Activated CD8-positive, alpha-beta T cell treated with anti-CD3 and anti-CD28 coated beads for 36 hours (primary cell): Measurements from ENCODE around the gene GGA3. TPM values are rescaled to one million over a fixed set of nuclear protein-coding genes. Genes with fewer than 3 reads are reported as not detected.

Experiments
- ATAC-seq: fragments of 200-7000 bp; cut with Tn5 transposase; one replicate; pipeline ENCODE4 v1.10.0; 2021; ENCODE audit warnings: mild to moderate bottlenecking, moderate library complexity
- CTCF ChIA-PET: fragments of 350-600 bp; sonication (Branson Sonifier 250); formaldehyde crosslinking; loops from one replicate; lab custom pipeline; 2021; ENCODE audit warnings: antibody characterized with exemption; lab: Charles Lee
- POLR2A ChIA-PET: fragments of 350-600 bp; sonication (Branson Sonifier 250); formaldehyde crosslinking; loops from one replicate; lab custom pipeline; 2021; ENCODE audit warnings: antibody characterized with exemption; lab: Charles Lee
- DNase-seq: peaks from one replicate; pipeline ENCODE4 v3.0.0-alpha.2; 2020
- H3K27ac Mint-ChIP-seq: one replicate; pipeline ENCODE4 v1.8.0; 2021; ENCODE audit warnings: mild to moderate bottlenecking, mixed read lengths
- H3K27me3 Mint-ChIP-seq: one replicate; pipeline ENCODE4 v1.8.0; 2021; ENCODE audit warnings: mixed read lengths
- H3K36me3 Mint-ChIP-seq: one replicate; pipeline ENCODE4 v1.8.0; 2021; ENCODE audit warnings: low read depth, mixed read lengths
- H3K4me1 Mint-ChIP-seq: one replicate; pipeline ENCODE4 v1.8.0; 2021; ENCODE audit warnings: low read depth, mixed read lengths
- H3K4me3 Mint-ChIP-seq: one replicate; pipeline ENCODE4 v1.8.0; 2021; ENCODE audit warnings: mild to moderate bottlenecking, moderate library complexity, mixed read lengths
- H3K9me3 Mint-ChIP-seq: one replicate; pipeline ENCODE4 v1.8.0; 2021; ENCODE audit warnings: mixed read lengths
- CTCF ChIP-seq: fragments of 200-600 bp; IDR thresholded peaks from one replicate; pipeline ENCODE4 v1.8.0; 2022; ENCODE audit warnings: antibody characterized with exemption, mild to moderate bottlenecking
- intact Hi-C: fragments of 100-400 bp; cut with micrococcal nuclease; formaldehyde crosslinking; loops from one replicate; pipeline ENCODE4 v1.10.0; 2022
- total RNA-seq, 2 experiments: library from RNA; stranded (reverse); gene quantifications; one replicate each; pipeline ENCODE4 v1.2.3, GENCODE V29; 2021

The GGA3 gene
- total RNA-seq, 2 experiments from 2014 or later, result 65.5 to 65.8 TPM

- Mint-ChIP-seq H3K4me3 (no peak overlapping the region), H3K36me3 (peaks cover 36% of the 10 kb centered on the region)
These were observed 30.3 kb downstream of the GGA3 start for GRCh38 chr17:75231071-75231470.

DNA sequence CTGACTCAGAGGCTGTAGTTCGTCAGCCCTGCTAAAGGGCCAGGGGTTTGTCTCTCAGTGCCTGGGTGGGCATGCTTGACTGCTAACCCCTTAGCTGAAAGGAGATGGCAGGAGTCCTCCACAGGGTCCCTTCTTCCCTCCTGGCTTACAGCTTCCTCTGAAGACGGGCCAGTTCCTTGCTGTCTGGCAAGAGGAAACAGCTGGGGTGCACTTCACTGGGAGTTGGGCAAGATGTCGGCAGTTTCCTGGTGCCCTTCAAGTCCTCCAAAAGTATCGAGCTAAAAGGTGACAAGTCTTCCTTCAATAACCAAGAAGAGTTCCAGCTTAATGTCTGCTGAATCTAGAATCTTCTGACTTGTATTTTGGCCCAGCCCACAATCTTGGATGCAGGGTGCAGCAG lies 32.6 kb downstream of the GGA3 start:
- Mint-ChIP-seq H3K27me3 (no peaks in the 10 kb centered on the region), H3K9me3 (no peaks in the 10 kb centered on the region), H3K4me1 (no peaks in the 10 kb centered on the region), H3K27ac (no peak overlapping the region), H3K36me3 (peaks cover 30% of the 10 kb centered on the region), H3K4me3 (no peak overlapping the region)
- DNase-seq (no peak), ATAC-seq (no peak)
- no peak for TF ChIP-seq CTCF
- ChIA-PET POLR2A (interaction anchor here (0.9 to 1.6 kb wide), 6 partner anchors 8 to 42 kb away, joined by 3 to 9 read pairs (median 5); partner anchors contain the start of gene MIF4GD), CTCF (interaction anchor here (1.1 to 4.8 kb wide), 7 partner anchors 8 to 184 kb away, joined by 3 to 54 read pairs (median 5); no protein-coding TSS in a partner anchor)
- intact Hi-C loops, result no loop called here

More at GRCh38 chr17:75231071-75231470, 30.3 kb downstream of the GGA3 start:
- Mint-ChIP-seq H3K27me3 (no peaks in the 10 kb centered on the region), H3K27ac (no peak overlapping the region), H3K9me3 (no peaks in the 10 kb centered on the region), H3K4me1 (no peaks in the 10 kb centered on the region)
- ATAC-seq, result no peak
- POLR2A ChIA-PET, result interaction anchor here (0.8 to 1.6 kb wide), 3 partner anchors 9 to 61 kb away, joined by 4 read pairs; no protein-coding TSS in a partner anchor
- no peak for DNase-seq
- CTCF ChIA-PET, result interaction anchor here (1.5 to 4.8 kb wide), 4 partner anchors 10 to 117 kb away, joined by 3 to 54 read pairs (median 5); no protein-coding TSS in a partner anchor
- no peak for TF ChIP-seq CTCF
- intact Hi-C loops, result no loop called here

GRCh38 chr17:75228305-75228704 lies 33.1 kb downstream of the GGA3 start:
- H3K4me3 Mint-ChIP-seq, result no peak overlapping the region

GRCh38 chr17:75227729-75228128 lies 33.7 kb downstream of the GGA3 start:
- no peak for TF ChIP-seq CTCF
- ChIA-PET POLR2A (interaction anchor here (1.2 to 1.6 kb wide), 4 partner anchors 9 to 33 kb away, joined by 3 to 9 read pairs (median 6); no protein-coding TSS in a partner anchor), CTCF (interaction anchor here (1.2 to 4.8 kb wide), 3 partner anchors 13 to 185 kb away, joined by 3 to 54 read pairs (median 6); no protein-coding TSS in a partner anchor)
- no peaks in the 10 kb centered on the region for H3K27me3 Mint-ChIP-seq
- H3K27ac Mint-ChIP-seq, result no peak overlapping the region
- intact Hi-C loops, result no loop called here
- H3K9me3 Mint-ChIP-seq, result no peaks in the 10 kb centered on the region
- H3K4me3 Mint-ChIP-seq, result no peak overlapping the region
- H3K36me3 Mint-ChIP-seq, result peaks cover 32% of the 10 kb centered on the region
- ATAC-seq, result no peak
- H3K4me1 Mint-ChIP-seq, result no peaks in the 10 kb centered on the region
- DNase-seq, result no peak

More at GRCh38 chr17:75228305-75228704, 33.1 kb downstream of the GGA3 start:
- H3K27me3 Mint-ChIP-seq, result no peaks in the 10 kb centered on the region
- H3K36me3 Mint-ChIP-seq, result peaks cover 32% of the 10 kb centered on the region
- ChIA-PET POLR2A (interaction anchor here (0.9 to 1.6 kb wide), 6 partner anchors 9 to 43 kb away, joined by 3 to 9 read pairs (median 5); partner anchors contain the start of gene MIF4GD), CTCF (interaction anchor here (1.1 to 4.8 kb wide), 5 partner anchors 12 to 184 kb away, joined by 3 to 54 read pairs (median 5); no protein-coding TSS in a partner anchor)
- H3K27ac Mint-ChIP-seq, result no peak overlapping the region
- no peak for DNase-seq
- ATAC-seq, result no peak
- H3K4me1 Mint-ChIP-seq, result no peaks in the 10 kb centered on the region
- H3K9me3 Mint-ChIP-seq, result no peaks in the 10 kb centered on the region
- intact Hi-C loops, result no loop called here
- TF ChIP-seq CTCF, result no peak

- no peak for TF ChIP-seq CTCF
- no peak overlapping the region for H3K27ac Mint-ChIP-seq
- H3K4me1 Mint-ChIP-seq, result no peaks in the 10 kb centered on the region
- DNase-seq (no peak), ATAC-seq (no peak)
- no peak overlapping the region for H3K4me3 Mint-ChIP-seq
- intact Hi-C loops, result no loop called here
- H3K9me3 Mint-ChIP-seq, result no peaks in the 10 kb centered on the region
- ChIA-PET CTCF (interaction anchor here (1.2 to 1.6 kb wide), 2 partner anchors 13 to 19 kb away, joined by 3 to 7 read pairs; partner anchors contain the start of gene NUP85), POLR2A (interaction anchor here (1.2 to 1.3 kb wide), 2 partner anchors 18 to 36 kb away, joined by 3 to 4 read pairs; no protein-coding TSS in a partner anchor)
- peaks cover 33% of the 10 kb centered on the region for H3K36me3 Mint-ChIP-seq
- H3K27me3 Mint-ChIP-seq, result no peaks in the 10 kb centered on the region
These were observed 36.4 kb downstream of the GGA3 start for GRCh38 chr17:75225016-75225415.
